ENCODE measurements around the gene AICDA.
"Not testable (repeated sequence)": the region's sequence is repeated elsewhere in the genome, so short reads cannot be mapped to it uniquely, and the experiment has no call there.

The AICDA gene

GRCh38 chr12:8612629-8613028, at the start of gene AICDA:
AICDA (minus strand) TSS chr12:8612859; CDS start chr12:8612767, 92 bp downstream.
- no peak for DNase-seq

GRCh38 chr12:8661751-8662150, 49.1 kb upstream of the AICDA start:
- no peak for DNase-seq

- DNase-seq: no peak
Observed at GRCh38 chr12:8661016-8661415, 48.4 kb upstream of the AICDA start.

GRCh38 chr12:8658346-8658745, 45.7 kb upstream of the AICDA start:
- no peak for DNase-seq

GRCh38 chr12:8655421-8655820, 42.8 kb upstream of the AICDA start:
- no peak for DNase-seq

GRCh38 chr12:8648576-8649205, 36.0 kb upstream of the AICDA start:
- peak; percentile 84 for DNase-seq

- DNase-seq: no peak
Observed at GRCh38 chr12:8647968-8648367, 35.3 kb upstream of the AICDA start.

GRCh38 chr12:8644345-8645248, 31.9 kb upstream of the AICDA start:
- peak; percentile 59 for DNase-seq

- DNase-seq: no peak
Observed at GRCh38 chr12:8642775-8643174, 30.1 kb upstream of the AICDA start.

- DNase-seq: no peak
Observed at GRCh38 chr12:8639936-8640335, 27.3 kb upstream of the AICDA start.

- no peak for DNase-seq
Observed at GRCh38 chr12:8638951-8639350, 26.3 kb upstream of the AICDA start.

GRCh38 chr12:8637666-8638065, 25.0 kb upstream of the AICDA start:
- no peak for DNase-seq

- no peak for DNase-seq
Observed at GRCh38 chr12:8637244-8637643, 24.6 kb upstream of the AICDA start.

- no peak for DNase-seq
Observed at GRCh38 chr12:8636581-8636980, 23.9 kb upstream of the AICDA start.

- DNase-seq: not testable (repeated sequence)
Observed at GRCh38 chr12:8636007-8636346, 23.3 kb upstream of the AICDA start.

- DNase-seq: not testable (repeated sequence)
Observed at GRCh38 chr12:8635342-8636006, 22.8 kb upstream of the AICDA start.

GRCh38 chr12:8630131-8630530, 17.5 kb upstream of the AICDA start:
- DNase-seq: no peak

GRCh38 chr12:8629486-8630033, 16.9 kb upstream of the AICDA start:
- no peak for DNase-seq

- DNase-seq: no peak
Observed at GRCh38 chr12:8628731-8629130, 16.1 kb upstream of the AICDA start.

- not testable (repeated sequence) for DNase-seq
Observed at GRCh38 chr12:8624750-8625149, 12.1 kb upstream of the AICDA start.

GRCh38 chr12:8622646-8623045, 10.0 kb upstream of the AICDA start:
- no peak for DNase-seq

- DNase-seq: no peak
Observed at GRCh38 chr12:8615206-8615605, 2.5 kb upstream of the AICDA start.

GRCh38 chr12:8613881-8614280, 1.2 kb upstream of the AICDA start:
- DNase-seq: not testable (repeated sequence)
